ENCODE measurements around the gene BRAT1.
"Not testable (repeated sequence)": the region's sequence is repeated elsewhere in the genome, so short reads cannot be mapped to it uniquely, and the experiment has no call there.

Gene BRAT1

DNA sequence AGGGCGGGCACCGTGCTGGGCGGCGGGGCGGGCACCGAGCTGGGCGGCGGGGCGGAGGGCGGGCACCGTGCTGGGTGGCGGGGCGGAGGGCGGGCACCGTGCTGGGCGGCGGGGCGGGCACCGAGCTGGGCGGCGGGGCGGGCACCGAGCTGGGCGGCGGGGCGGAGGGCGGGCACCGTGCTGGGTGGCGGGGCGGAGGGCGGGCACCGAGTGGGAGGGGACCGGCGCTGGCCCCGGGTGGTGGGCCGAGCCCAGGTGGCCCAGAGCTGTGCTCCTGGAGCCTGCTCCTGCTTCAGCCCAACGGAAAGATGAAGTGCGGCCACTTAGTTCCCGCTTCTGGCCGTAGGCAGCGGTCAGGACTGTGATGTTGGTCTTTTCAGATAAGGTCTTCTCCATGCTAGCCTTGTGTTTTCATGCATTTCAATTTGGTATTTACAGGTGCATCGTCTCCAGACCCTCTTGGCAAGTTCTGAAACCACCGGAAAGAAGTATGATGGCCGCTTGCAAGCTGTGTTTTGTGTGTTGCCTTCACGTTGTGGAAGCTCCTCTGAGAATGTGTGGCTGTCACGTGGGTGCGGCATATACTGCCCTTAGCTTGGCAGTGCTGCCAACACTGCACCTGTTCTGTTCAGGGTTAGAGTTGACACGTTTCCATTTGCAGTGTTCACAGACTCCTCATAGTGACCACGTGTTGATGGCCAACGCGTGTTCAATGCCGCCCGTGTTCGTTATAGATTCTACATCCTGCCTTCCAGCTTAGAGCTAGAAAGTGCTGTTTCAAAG, 28.7 kb upstream of the BRAT1 start:
- no peak for DNase-seq

DNA sequence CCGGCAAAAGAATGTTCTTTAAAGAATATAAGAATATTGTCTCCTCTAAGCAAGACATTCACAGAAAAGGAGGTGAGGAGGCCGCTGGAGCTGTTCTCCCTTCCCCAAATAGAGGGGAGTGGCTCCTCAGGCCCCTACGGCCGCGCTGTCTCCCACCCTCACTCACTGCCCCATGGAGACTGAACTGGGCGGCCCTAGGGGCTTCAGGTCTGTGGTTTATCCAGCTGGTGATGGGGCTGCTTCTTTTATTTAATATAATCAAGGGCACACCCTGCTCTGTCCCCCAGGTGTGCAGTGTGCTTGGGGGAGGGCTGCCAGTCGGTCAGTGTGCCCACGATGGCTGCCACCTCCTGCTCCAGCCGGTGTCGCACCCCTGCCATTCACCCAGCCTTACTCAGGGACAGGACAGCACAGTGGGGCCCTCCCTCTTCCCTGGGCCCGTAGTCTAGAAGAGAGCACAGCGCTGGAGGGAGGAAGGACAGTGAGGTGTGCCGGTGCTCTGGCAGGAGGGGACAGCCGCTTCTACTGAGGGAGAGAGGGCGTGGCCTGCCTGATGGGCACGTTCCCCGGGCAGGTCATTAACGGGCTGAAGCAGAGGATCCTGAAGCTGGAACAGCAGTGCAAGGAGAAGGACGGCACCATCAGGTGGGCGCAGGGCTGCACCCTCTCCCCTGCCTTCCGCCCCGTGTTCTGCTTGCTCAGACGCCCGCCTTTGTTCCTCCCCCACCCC, 26.8 kb upstream of the BRAT1 start:
- DNase-seq: no peak

DNA sequence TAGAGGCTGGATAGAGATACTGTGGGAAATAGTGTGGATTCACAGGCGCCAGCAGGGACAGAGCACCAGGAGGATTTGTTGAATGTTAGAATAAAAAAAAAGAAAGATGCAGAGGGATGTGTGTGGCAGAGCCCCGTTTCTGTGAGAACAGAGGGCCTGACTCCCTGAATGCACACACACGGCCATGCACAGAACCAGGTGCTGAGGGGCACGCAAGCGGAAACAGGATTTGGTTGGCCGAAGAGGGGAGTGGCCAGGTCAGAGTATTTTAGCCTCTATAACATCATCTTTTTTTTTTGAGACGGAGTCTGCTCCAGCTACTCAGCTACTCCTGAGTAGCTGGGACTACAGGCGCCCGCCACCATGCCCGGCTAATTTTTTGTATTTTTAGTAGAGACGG, 25.3 kb upstream of the BRAT1 start:
- DNase-seq: no peak

DNA sequence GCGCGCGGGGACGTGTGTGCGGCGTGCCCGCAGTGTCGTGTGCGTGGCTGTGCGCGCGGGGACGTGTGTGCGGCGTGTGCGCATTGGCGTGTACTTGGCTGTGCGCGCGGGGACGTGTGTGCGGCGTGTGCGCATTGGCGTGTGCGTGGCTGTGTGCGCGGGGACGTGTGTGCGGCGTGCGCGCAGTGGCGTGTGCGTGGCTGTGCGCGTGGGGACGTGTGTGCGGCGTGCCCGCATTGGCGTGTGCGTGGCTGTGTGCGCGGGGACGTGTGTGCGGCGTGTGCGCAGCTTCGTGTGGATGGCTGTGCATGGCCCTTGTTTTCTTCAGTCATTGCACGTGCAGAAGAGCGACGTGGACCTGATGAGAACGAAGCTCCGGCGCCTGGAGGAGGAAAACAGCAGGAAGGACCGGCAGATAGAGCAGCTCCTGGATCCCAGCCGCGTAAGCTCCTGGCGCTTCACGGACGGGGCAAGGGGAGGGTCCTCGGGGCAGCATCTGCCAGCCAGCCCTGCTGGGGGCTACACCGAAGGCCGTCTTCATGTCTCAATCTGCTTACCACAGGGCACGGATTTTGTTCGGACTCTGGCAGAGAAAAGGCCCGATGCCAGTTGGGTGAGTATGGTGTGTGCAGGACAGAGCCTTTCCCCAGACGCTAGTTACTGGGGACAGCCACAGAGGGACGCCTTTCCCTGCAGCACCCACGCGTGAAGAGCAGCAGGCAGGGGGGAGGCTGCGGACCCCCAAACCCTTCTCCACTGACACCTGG, 22.8 kb upstream of the BRAT1 start:
- no peak for DNase-seq

DNA sequence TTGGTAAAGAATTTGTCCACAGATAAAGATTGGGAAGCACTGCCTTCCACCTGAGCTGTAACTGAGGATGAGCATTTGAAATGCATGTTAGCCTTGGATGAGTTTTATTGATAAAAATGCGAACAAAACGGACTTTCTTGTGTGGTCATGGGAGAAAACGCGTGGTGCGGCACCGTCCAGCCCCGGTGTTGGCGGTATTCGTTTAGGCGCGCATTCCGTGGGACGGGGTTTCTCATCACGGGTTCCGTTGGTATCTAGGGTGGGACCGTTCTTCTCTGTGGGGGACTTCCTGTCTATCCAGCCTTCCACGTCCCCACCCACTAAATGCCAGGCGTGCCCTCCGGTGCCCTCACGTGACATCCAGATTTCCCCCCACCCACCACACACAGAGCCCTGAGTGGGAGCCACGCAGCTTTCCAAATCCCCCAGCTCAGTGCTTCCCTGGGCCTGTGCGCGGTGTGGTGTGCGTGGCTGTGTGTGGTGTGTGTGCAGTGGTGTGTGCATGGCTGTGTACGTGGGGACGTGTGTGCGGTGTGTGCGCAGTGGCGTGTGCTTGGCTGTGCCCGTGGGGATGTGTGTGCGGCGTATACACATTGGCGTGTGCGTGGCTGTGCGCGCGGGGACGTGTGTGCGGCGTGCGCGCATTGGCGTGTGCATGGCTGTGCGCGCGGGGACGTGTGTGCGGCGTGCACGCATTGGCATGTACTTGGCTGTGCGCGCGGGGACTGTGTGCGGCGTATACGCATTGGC, 21.6 kb upstream of the BRAT1 start:
- no peak for DNase-seq

DNA sequence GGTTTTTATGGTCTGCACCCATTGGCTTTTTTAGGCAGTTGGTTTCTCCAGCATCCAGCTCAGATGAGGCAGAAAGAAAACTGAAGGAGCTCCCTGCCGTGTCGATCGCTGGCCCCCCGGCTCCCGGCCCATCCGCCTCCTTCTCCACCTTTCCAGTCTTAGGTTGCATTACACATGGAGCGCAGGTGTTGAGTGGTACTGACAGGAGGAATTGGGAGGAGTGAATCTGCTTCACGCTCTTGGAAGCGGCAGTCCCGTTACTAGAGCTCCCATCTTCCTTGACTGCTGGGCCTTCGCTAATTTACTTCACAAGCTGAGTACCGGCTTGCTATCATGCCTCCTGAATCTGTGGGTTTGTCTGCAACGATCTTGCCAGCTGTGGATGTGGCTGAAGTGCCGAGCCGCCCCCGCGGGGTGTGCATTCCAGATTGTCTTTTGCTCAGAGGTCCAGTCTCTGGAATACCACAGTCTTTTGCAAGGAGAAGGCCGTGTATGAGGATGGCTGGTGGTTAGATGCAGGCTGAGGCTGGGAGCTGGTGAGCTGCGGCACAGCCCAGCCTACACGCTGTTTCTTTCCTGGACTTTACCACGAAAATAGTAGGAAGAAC, 20.5 kb upstream of the BRAT1 start:
- no peak for DNase-seq

DNA sequence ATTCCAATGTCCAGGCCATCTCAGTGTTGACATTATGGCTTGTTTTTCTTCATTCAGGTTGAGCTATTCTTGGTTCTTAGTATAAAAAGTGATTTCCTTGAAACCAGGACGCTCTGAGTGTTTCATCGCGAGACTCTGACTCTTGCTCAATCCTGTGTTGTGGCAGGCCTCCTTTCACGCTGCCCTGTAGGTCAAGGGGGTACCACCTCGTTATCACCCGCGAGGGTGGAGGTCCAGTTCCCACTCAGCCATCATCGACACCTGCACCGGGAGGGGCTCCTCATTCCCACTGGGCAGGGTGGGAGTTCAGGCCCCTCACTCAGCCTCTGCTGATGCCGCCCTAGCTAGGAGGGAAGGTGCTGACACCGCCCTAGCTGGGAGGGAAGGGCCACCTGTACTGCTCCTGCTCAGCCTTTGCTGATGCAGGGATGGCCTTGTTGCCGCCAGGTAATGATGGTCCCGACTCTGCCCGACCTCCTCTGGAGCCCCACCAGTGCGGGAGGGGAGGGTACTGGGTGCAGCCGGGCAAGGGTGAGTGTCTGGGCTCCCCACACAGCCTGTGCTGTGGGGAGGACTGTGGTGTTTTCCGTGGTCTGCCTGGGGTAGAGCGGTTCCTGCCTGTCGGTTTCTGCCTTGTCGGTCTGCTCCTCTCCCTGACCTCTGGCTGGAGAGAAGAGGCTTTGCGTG, 19.9 kb upstream of the BRAT1 start:
- no peak for DNase-seq

DNA sequence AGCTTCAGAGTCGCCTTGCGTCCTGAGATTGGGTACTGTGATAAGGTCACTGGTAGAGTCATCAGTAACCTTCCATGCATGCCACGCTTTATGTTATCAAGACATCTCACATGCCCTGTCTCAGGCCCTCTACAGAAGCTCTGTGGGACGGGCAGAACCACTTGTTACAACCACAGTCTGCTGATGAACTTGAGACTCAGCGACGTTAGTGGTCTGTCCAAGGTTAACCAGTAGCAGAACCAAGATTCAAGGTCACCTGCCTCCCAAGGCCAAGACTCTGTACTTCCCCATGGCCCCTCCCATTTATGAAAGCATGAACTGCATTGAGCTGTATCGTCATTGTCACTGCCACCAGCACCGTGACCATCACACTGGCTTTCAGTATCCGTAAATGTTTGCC, 18.4 kb upstream of the BRAT1 start:
- DNase-seq: no peak

DNA sequence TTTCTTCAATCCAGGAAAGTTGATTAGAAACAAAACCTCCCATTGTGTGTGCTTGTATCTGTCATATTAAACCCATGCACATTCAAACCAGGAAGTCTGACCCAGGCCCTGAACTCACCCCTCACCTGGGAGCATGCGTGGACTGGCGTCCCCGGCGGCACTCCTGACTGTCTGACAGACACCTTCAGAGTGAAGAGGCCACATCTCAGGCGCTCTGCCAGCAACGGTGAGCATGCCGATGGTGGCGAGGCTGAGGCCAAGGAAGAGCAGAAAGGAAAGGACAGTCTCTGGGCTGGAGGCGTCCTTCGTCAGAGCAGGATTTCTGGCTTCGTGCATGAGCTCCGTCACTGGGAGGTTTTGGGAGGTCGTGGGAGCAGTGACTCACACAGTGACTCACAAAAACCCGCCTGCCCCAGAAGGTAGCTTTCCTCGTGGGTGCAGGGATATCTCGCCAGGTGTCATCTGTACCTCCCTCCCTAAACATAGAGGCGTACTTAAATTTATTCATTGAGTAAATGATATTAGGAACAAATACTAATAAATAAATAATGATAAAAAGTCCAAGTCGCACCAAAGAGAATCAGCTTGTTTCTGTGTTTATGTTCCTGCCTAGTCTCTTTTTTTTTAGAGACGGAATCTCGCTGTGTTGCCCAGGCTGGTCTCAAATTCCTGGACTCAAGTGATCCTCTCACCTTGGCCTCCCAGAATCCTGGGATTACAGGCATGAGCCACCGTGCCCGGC, 16.9 kb upstream of the BRAT1 start:
- peak; percentile 38 to 51 for DNase-seq

DNA sequence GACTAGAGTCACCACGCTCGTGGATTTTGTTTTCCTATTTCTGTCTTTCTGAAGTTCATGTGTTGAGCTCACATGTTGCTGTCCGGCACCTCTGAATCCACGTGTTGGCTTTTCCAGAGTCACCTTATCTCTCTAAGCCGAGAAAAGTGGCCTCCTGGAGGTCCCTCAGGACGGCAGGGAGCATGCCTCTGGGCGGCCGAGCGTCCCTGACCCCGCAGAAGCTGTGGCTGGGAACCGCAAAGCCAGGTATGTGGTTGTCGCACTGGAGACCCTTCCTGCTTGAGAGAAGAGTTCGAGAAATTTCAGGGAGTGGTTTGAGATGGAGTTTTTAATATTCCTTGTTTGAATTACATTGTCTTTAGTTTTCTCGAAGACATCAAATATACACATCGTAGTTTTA, 16.1 kb upstream of the BRAT1 start:
- DNase-seq: no peak

DNA sequence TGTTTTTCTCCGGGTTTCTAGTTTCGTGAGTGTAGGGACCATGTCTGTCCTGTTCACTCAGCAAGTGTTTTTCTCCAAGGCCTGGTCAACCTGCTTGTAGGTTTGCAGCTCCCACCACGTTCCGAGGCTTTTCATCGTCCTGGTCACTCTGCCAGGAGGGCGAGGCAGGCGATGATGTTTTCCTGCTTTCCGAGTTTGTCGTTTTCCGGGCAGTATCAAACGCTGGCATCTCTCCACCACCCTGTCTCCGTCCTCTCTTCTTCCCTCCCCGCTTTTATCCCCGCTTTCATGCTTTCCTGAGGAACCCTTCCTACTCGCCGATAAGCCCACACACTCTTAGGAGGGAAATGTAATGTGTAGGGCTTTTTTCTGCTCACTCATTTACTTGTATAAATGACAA, 14.7 kb upstream of the BRAT1 start:
- no peak for DNase-seq

DNA sequence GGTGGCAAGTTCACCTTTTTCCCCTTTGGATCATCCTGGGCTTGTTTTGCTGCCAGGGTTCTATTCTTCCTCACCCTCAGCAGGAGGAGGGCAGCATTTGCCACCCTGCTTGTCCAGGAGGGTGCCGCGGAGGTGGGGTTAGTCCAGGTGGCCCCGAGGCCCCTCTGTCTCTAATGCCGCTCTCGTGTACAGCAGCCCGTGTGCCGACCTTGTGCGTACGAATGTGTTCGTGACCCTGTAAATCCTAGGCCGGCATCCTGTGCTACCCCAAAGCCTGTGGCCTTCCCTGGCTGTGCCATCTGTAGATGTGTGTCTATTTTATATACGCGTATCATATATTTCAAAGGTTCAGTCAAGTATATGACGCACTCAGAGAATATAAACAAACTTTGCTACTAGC, 14.1 kb upstream of the BRAT1 start:
- no peak for DNase-seq

DNA sequence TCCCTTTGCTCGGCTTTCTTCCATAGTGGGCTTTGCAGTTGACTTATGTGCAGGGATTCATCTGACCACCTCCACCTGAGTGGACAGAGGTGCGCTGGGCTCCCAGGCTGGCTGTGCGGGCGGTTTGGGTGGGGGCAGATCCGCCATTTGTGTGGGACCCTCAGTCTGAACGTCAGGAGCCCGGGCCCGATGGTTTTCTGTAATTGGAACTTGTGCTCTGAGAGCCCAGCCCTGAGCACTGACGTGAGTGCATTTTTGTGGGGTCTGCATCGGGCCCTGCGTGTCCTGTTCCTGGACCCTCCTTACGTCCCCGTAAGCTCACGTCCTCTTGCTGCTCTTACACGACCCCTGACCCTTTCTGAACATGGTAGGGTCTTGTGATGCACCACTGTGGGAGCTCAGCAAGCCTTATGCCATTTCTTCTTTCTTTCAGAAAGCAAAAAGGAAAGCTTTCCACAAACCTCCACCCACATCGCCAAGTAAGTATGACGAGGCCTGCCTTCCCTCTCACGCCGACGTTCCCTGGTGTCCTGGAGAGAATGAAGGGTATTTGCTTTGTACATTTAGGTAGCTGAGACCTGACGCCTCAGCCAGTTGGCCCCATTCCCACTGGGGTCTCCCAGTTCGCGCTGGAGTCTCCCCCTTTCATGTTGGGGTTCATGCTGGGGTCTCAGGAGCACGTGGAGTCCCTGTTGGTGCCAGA, 13.3 kb upstream of the BRAT1 start:
- DNase-seq: no peak

DNA sequence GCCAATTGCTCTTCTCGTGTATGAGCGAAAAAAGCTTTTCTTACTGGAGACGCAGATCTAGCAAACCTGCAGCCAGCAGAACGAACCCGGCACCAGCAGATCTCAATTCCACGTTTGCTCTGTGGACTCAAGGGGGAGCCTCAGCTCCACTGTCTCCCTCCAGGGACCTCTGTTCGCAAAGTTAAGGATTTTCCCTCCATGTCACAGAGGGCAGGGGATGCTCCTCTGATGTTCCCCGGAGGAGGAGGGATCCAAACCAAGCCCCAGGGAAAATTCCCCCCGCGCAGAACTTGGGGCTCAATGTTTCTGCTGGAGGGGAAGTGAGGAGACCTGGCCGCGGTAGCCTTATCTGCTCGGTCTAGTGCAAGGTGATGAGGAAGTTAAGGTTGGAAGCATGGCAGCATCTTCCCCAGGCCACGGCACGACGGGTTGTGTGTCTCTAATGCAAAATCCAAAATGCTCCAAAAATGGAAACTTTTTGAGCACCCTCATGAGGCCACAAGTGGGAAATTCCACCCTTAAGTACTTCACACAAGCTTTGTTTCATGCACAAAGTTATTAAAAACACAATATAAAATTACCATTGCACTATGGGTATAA, 12.5 kb upstream of the BRAT1 start:
- no peak for DNase-seq

DNA sequence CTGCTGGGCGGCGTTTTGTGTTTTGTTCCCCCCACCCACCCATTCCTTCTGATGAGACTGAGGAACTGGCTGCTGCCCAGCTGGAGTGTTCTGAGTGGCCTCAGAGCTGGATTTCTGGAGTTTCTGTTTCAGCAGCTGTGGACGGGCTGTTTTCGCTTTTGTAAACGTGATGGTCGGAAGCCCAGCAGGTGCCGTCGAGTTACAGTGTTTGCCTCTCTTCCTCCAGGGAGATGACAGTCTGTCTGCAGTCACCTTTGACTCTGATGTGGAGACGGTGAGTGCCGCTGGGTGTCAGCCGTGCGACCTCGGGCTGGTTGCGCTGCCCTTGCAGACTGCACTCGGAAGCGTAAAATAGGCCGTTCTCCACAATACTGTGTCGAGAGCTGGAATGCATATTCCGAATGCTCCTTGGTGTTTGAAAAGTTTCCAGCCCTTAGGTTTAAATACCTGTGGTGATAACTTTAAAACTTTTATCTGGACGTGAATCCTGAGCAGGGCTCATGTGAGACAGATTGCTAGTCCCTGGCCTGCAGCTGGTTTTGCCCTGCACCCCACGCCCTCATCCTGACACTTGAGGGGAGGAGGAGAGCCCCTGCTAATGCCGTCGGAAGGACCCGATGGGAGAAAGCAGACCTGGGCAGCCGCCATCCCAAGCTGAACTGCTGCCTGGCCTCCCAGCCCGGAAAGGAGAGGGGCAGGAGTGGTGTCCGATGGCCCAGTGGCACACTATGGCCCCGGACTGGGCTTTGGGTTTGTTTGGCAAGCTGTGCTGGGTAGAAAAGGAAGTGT, 11.8 kb upstream of the BRAT1 start:
- DNase-seq: peak; percentile 30 to 41

DNA sequence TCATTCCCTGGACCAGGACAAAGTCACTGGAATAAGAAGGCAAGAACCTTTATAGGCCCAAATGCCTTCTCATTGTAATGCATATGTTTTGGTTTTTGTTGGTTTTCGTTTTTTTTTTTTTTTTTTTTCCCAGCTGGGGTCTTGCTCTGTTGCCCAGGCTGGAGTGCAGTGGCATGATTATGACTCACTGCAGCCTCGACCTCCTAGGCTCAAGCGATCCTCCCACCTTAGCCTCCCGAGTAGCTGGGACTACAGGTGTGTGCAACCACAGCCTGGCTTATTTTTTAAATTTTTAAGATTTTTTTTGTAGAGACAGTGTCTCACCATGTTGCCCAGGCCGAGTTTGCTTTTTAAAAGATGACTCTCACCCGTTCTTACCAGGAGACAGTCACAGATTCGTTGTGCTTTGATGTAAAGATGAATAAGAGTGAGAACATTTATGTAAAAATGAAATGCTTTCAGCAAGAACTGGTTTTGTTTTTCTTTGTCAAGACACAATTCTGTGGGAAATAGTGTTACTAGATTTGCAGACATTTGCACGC, 11.1 kb upstream of the BRAT1 start:
- DNase-seq: no peak

DNA sequence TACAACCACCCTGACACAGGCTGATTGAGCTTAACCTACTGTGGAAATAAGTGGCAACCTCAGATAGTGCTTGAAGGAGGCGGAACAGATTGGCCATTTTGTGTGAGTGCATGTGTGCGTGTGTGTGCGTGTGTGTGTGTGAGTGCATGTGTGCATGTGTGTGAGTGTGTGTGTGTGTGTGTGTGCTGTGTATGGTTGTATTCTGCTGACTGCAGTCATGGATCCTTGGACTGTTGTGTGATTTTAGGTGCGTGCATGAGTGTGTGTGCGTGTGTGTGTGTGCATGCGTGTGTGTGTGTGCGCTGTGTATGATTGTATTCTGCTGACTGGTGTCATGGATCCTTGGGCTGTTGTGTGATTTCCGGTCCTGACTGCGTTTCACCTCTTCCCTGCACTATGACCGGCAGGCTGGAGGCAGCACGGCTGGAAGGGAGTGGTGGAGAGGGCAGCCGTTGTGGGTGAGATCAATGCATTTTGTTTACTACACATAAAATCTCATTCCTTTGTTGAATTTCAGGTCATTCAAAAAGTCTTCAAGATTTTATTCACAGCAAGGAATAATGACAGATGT, 9.7 kb upstream of the BRAT1 start:
- DNase-seq: no peak

DNA sequence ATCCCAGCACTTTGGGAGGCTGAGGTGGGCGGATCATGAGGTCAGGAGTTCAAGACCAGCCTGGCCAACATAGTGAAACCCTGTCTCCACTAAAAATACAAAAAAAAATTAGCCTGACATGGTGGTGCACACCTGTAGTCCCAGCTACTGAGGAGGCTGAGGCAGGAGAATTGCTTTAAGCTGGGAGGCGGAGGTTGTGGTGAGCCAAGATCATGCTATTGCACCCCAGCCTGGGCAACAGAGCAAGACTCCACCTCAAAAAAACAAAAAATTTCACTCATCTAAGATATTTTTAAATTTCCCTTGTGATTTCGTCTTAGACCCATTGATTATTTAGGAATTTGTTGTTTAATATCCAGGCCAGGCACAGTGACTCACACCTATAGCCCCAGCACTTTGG, 8.6 kb upstream of the BRAT1 start:
- not testable (repeated sequence) for DNase-seq

Data from activated T-cell treated with anti-CD3 and anti-CD28 coated beads, Interleukin-2, amount 50 U/mL, for 48 hours (primary cell).